ENCODE results near the gene IRX2. TPM values are rescaled to one million over a fixed set of nuclear protein-coding genes. Genes with fewer than 3 reads are reported as not detected.

The IRX2 gene
- polyA plus RNA-seq, 3 donors = not detected

DNA sequence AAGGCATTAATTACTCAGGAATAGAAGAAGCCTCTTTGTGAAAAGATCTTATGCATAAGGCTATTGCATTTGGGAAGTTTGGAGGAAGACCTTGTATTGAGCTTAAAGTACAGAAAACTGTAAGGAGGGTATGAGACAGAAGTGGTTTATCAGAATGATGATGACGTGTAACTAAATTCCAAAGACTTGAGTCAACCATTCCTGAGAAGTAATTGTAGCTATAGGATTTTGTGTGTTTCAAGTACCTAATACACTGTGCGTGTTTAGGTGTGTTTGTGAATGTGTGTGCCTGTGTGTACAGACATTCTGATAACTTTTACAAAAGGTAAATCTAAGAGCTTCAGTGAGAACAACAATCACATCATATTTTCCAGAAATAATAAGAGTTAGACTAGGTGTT, 46.5 kb upstream of the IRX2 start:
- no peak overlapping the region for H3K9ac ChIP-seq (ENCODE audit: insufficient read depth, low read length, poor library complexity, severe bottlenecking)
- no peak overlapping the region for H3K4me3 Mint-ChIP-seq
- no peak overlapping the region for H3K4me3 ChIP-seq (replicated peaks in 1 of 3; ENCODE audit: low read depth in 2 of 3, low read length in 3 of 3)
- no peaks in the 10 kb centered on the region for H3K4me1 ChIP-seq (ENCODE audit: control insufficient read depth in 1 of 2, insufficient read depth in 2 of 2, low read length in 2 of 2)
- WGBS (ENCODE audit: insufficient coverage) = no CpG with 5 or more reads among the region's 2 CpGs
- TF ChIP-seq, protein P1, sequence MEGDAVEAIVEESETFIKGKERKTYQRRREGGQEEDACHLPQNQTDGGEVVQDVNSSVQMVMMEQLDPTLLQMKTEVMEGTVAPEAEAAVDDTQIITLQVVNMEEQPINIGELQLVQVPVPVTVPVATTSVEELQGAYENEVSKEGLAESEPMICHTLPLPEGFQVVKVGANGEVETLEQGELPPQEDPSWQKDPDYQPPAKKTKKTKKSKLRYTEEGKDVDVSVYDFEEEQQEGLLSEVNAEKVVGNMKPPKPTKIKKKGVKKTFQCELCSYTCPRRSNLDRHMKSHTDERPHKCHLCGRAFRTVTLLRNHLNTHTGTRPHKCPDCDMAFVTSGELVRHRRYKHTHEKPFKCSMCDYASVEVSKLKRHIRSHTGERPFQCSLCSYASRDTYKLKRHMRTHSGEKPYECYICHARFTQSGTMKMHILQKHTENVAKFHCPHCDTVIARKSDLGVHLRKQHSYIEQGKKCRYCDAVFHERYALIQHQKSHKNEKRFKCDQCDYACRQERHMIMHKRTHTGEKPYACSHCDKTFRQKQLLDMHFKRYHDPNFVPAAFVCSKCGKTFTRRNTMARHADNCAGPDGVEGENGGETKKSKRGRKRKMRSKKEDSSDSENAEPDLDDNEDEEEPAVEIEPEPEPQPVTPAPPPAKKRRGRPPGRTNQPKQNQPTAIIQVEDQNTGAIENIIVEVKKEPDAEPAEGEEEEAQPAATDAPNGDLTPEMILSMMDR (IDR thresholded peaks at IDR 0.05) = no peak
- H3K4me1 Mint-ChIP-seq = no peaks in the 10 kb centered on the region
- H3K27me3 ChIP-seq (ENCODE audit: control insufficient read depth in 2 of 2, insufficient read depth in 2 of 2, low read length in 2 of 2) = no peaks in the 10 kb centered on the region
- H3K4me2 ChIP-seq (replicated peaks; ENCODE audit: extremely low read depth, low read length, poor library complexity, severe bottlenecking) = no peak overlapping the region
- no peaks in the 10 kb centered on the region for H3K36me3 Mint-ChIP-seq
- no peaks in the 10 kb centered on the region for H4K20me1 ChIP-seq (ENCODE audit: insufficient read depth, low read length)
- H3K27me3 Mint-ChIP-seq (ENCODE audit: low read depth in 3 of 3) = peaks cover 0 to 1% (median 0%) of the 10 kb centered on the region in 3 donors
- no peak for DNase-seq
- H3K27ac ChIP-seq (ENCODE audit: low read depth in 1 of 2, low read length in 2 of 2) = no peak overlapping the region
- no peak overlapping the region for H3K27ac Mint-ChIP-seq
- no peaks in the 10 kb centered on the region for H3K79me2 ChIP-seq (ENCODE audit: insufficient read depth, low read length)
- peaks cover 0 to 3% of the 10 kb centered on the region in 2 donors for H3K9me3 ChIP-seq (replicated peaks in 1 of 2; ENCODE audit: control insufficient read depth in 1 of 2, insufficient read depth in 1 of 2, low read length in 2 of 2)
- intact Hi-C loops (cut with micrococcal nuclease) = no loop called here
- H3K36me3 ChIP-seq (replicated peaks in 1 of 2; ENCODE audit: control insufficient read depth in 1 of 2, insufficient read depth in 2 of 2, low read length in 2 of 2) = no peaks in the 10 kb centered on the region
- H3K9me3 Mint-ChIP-seq = peaks cover 0 to 5% (median 2%) of the 10 kb centered on the region in 7 donors
- no peak overlapping the region for H2AFZ ChIP-seq (ENCODE audit: insufficient read depth, low read depth, low read length, poor library complexity, severe bottlenecking)

DNA sequence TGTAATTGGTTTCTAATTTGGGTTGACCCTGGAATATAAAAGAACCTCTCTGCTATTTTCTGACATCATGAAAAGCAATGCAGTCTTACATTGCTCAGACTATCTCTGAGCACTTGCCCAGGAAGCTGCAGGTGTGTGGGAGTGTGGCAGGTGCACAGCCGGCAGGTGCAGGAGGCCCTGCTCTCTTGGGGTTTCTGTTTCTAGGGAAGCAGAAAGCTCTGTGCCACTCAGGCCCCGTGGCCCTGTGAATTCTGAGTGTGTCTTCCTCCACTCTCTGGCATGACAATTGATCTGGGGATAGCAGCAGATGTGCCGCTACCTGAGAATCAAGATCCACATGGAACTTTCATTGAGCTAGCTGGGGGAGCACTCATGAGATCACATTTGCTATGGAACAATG, 45.7 kb upstream of the IRX2 start:
- no peak overlapping the region for H3K27ac ChIP-seq (ENCODE audit: low read depth in 1 of 2, low read length in 2 of 2)
- no peaks in the 10 kb centered on the region for H3K4me1 ChIP-seq (ENCODE audit: control insufficient read depth in 1 of 2, insufficient read depth in 2 of 2, low read length in 2 of 2)
- TF ChIP-seq, protein P1 (IDR thresholded peaks at IDR 0.05) = no peak
- Mint-ChIP-seq H3K4me3 (no peak overlapping the region), H3K36me3 (no peaks in the 10 kb centered on the region), H3K27ac (no peak overlapping the region), H3K9me3 (peaks cover 0 to 8% (median 2%) of the 10 kb centered on the region in 7 donors), H3K27me3 (ENCODE audit: low read depth in 3 of 3) (peaks cover 0 to 1% (median 0%) of the 10 kb centered on the region in 3 donors), H3K4me1 (no peaks in the 10 kb centered on the region)
- intact Hi-C loops (cut with micrococcal nuclease) = no loop called here
- H3K4me3 ChIP-seq (replicated peaks in 1 of 3; ENCODE audit: low read depth in 2 of 3, low read length in 3 of 3) = no peak overlapping the region
- no peaks in the 10 kb centered on the region for H3K79me2 ChIP-seq (ENCODE audit: insufficient read depth, low read length)
- H3K36me3 ChIP-seq (replicated peaks in 1 of 2; ENCODE audit: control insufficient read depth in 1 of 2, insufficient read depth in 2 of 2, low read length in 2 of 2) = no peaks in the 10 kb centered on the region
- WGBS (ENCODE audit: insufficient coverage) = 78% methylated on average over 3 of the region's 3 CpGs
- no peak overlapping the region for H3K9ac ChIP-seq (ENCODE audit: insufficient read depth, low read length, poor library complexity, severe bottlenecking)
- no peaks in the 10 kb centered on the region for H4K20me1 ChIP-seq (ENCODE audit: insufficient read depth, low read length)
- no peak overlapping the region for H3K4me2 ChIP-seq (replicated peaks; ENCODE audit: extremely low read depth, low read length, poor library complexity, severe bottlenecking)
- H3K27me3 ChIP-seq (ENCODE audit: control insufficient read depth in 2 of 2, insufficient read depth in 2 of 2, low read length in 2 of 2) = no peaks in the 10 kb centered on the region
- H2AFZ ChIP-seq (ENCODE audit: insufficient read depth, low read depth, low read length, poor library complexity, severe bottlenecking) = no peak overlapping the region
- DNase-seq = no peak
- H3K9me3 ChIP-seq (replicated peaks in 1 of 2; ENCODE audit: control insufficient read depth in 1 of 2, insufficient read depth in 1 of 2, low read length in 2 of 2) = peaks cover 0 to 3% of the 10 kb centered on the region in 2 donors
